Ovary (tissue), 3 donors: ENCODE data around the gene STX8.

Experiments
- CTCF ChIP-seq, 3 donors: fragments of 450-650 bp in 2 of 3; fragments of 200-600 bp in 1 of 3; IDR thresholded peaks; one replicate each; pipeline versions ENCODE4 v1.5.1 to v1.8.0; 2016 to 2022; ENCODE audit warnings: antibody characterized with exemption in 3 of 3, mild to moderate bottlenecking in 1 of 3
- EP300 ChIP-seq: sonication (generic); formaldehyde crosslinking; IDR thresholded peaks from one replicate; pipeline ENCODE4 v1.6.1; 2017; ENCODE audit warnings: antibody characterized with exemption
- POLR2A ChIP-seq: fragments of 450-650 bp; IDR thresholded peaks from one replicate; pipeline ENCODE4 v1.6.1; 2017; ENCODE audit warnings: antibody characterized with exemption, mild to moderate bottlenecking, moderate library complexity
- donor health status: DM: no; HTN: no; CAD: no.

GRCh38 chr17:9475101-9475658 lies 100.4 kb downstream of the STX8 start:
- no peak for TF ChIP-seq POLR2A
- TF ChIP-seq CTCF (IDR thresholded peaks at IDR 0.05): no peak
- TF ChIP-seq EP300: no peak
